ENCODE results near the gene SCUBE1. TPM values are rescaled to one million over a fixed set of nuclear protein-coding genes. Genes with fewer than 3 reads are reported as not detected.

Gene SCUBE1
- total and polyA plus RNA-seq, 2 donors (not counting 3 experiments of a cell fraction or from before 2014, with no cell fraction given): 0.07 TPM; not detected in 1

DNA sequence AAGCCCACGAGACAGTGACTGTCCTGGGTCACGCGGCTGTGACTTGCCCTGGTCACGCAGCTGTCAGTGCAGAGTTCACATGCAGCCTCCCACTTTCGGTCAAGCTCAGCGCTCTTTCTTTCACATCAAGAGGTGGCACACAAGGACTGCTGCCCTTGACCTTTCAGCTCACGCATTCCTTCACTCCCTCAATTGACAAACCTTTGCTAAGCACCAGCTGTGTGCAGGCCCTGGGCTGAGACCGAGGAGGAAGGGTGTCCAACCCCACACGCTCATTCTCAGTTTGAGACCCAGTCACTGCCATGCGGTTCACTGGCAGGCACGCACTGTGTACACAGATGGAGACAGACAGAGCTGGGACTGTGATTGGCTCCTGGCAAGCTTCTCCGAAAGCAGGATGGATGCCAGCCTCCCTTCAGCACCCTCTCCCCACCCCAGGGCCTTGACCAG is 70.3 kb downstream of the SCUBE1 start:
- Histone ChIP-seq H3K4me3 (replicated peaks in 1 of 3; ENCODE audit: insufficient read depth in 1 of 3, low read depth in 1 of 3, low read length in 3 of 3) (no peak overlapping the region), H3K27ac (ENCODE audit: insufficient read depth, low read depth, low read length) (no peak overlapping the region), H3K9me3 (replicated peaks; ENCODE audit: control insufficient read depth, insufficient read depth, low read length) (no peaks in the 10 kb centered on the region), H2AFZ (ENCODE audit: low read depth, low read length) (no peak overlapping the region), H3K4me2 (ENCODE audit: insufficient read depth, low read length) (no peak overlapping the region), H4K20me1 (replicated peaks; ENCODE audit: control insufficient read depth, extremely low read depth, insufficient read depth, low read length) (no peaks in the 10 kb centered on the region), H3K9me1 (replicated peaks; ENCODE audit: control insufficient read depth, extremely low read depth, insufficient read depth, low read length) (no peaks in the 10 kb centered on the region), H3K4me1 (ENCODE audit: control insufficient read depth, extremely low read depth, insufficient read depth, low read length) (no peaks in the 10 kb centered on the region), H3K9ac (replicated peaks; ENCODE audit: extremely low read depth, insufficient read depth, low read length) (no peak overlapping the region), H3K36me3 (ENCODE audit: control insufficient read depth in 2 of 2, extremely low read depth in 1 of 2, insufficient read depth in 2 of 2, low read length in 2 of 2) (no peaks in the 10 kb centered on the region), H3K79me2 (ENCODE audit: control insufficient read depth, insufficient read depth, low read length) (no peaks in the 10 kb centered on the region), H3K27me3 (ENCODE audit: control insufficient read depth in 2 of 2, insufficient read depth in 2 of 2, low read length in 2 of 2) (no peaks in the 10 kb centered on the region)
- dilution Hi-C loops (cut with MboI; ENCODE audit: extremely low pct_ligation_motif_present, low sequenced_read_pairs): no loop called here
- FAIRE-seq: no peak
- DNase-seq (ENCODE audit: low read depth, low spot score): no peak
- TF ChIP-seq GATA2 (IDR thresholded peaks at IDR 0.05; ENCODE audit: insufficient read depth, insufficient read length, low read depth, low read length) (no peak), EZH2 (IDR thresholded peaks at IDR 0.05; ENCODE audit: borderline replicate concordance, low read depth, low read length, severe bottlenecking) (no peak), JUN (IDR thresholded peaks at IDR 0.05; ENCODE audit: borderline replicate concordance, insufficient read depth, insufficient read length, low read depth) (no peak), POLR2A (IDR thresholded peaks at IDR 0.05; ENCODE audit: low read depth, low read length) (no peak), FOS (IDR thresholded peaks at IDR 0.05; ENCODE audit: borderline replicate concordance, insufficient read depth, low read length) (no peak), MYC (IDR thresholded peaks at IDR 0.05; ENCODE audit: low read depth, low read length) (no peak), POLR2AphosphoS5 (IDR thresholded peaks at IDR 0.05; ENCODE audit: insufficient read depth, low read depth, low read length) (no peak)
- TF ChIP-seq, protein P1, sequence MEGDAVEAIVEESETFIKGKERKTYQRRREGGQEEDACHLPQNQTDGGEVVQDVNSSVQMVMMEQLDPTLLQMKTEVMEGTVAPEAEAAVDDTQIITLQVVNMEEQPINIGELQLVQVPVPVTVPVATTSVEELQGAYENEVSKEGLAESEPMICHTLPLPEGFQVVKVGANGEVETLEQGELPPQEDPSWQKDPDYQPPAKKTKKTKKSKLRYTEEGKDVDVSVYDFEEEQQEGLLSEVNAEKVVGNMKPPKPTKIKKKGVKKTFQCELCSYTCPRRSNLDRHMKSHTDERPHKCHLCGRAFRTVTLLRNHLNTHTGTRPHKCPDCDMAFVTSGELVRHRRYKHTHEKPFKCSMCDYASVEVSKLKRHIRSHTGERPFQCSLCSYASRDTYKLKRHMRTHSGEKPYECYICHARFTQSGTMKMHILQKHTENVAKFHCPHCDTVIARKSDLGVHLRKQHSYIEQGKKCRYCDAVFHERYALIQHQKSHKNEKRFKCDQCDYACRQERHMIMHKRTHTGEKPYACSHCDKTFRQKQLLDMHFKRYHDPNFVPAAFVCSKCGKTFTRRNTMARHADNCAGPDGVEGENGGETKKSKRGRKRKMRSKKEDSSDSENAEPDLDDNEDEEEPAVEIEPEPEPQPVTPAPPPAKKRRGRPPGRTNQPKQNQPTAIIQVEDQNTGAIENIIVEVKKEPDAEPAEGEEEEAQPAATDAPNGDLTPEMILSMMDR (IDR thresholded peaks at IDR 0.05; ENCODE audit: extremely low read depth in 1 of 2, insufficient read depth in 1 of 2, low read depth in 1 of 2, low read length in 2 of 2): no peak
- TF ChIP-seq, protein P2, sequence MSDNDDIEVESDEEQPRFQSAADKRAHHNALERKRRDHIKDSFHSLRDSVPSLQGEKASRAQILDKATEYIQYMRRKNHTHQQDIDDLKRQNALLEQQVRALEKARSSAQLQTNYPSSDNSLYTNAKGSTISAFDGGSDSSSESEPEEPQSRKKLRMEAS (IDR thresholded peaks at IDR 0.05; ENCODE audit: insufficient read depth, insufficient read length): no peak
- BruUV-seq (replicated peaks): no TSS peak
- CTCF ChIA-PET: interaction anchor here (0.9 to 11.5 kb wide), 17 partner anchors 9 to 1354 kb away, joined by 4 to 334 read pairs (median 9); partner anchors contain the start of gene SCUBE1
- intact Hi-C loops (cut with micrococcal nuclease): no loop called here
- POLR2A ChIA-PET: no interaction called here

Measured in endothelial cell of umbilical vein (primary cell).